ENCODE measurements around the gene FOXO1.

Gene FOXO1

DNA sequence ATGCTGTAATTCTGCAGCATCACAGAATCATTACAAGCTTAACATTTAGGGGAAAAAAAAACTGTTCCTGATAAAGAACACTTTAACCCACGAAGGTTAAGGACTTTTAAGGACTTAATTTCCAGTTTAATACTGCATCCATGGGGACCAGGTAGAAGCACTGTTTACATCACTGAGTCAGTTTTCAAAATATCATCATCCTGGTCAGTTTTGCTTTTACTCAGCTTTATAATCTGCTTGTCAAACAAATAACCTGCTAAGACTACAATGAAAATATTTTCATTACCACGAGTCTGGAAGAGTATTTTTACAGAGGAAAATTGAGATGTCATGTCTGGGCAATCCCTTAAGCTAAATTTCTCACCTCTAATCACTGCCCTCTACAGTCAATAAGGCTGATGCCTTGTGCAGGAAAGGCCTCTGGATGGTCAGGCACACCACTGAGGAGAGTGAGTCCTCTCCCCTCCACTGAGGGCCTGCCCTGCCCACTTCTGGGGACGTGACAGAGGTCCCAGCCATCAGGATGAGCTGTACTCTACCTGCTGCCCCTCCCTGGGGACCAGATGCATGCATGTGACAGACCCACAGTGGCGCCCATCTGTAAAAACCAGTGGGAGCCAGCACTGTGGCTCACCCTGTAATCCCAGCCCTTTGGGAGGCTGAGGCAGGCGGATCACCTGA lies 31.0 kb downstream of the FOXO1 start:
- DNase-seq: no peak

DNA sequence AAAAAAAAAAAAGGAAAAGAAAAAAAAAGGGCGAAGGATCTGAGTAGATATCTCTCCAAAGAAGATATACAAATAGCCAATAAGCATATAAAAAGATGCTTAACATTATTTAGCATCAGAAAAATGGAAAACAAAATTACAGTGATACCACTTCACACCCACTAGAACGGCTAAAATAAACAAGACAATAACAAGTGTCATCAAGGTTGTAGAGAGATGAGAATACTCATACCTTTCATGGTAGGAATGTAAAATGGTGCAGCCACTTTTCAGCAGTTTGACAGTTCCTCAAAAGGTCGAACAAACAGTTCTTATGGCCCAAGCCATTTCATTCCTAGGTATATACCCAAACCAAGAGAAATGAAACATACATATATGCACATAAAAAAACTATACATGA lies 33.5 kb downstream of the FOXO1 start:
- no peak for DNase-seq

DNA sequence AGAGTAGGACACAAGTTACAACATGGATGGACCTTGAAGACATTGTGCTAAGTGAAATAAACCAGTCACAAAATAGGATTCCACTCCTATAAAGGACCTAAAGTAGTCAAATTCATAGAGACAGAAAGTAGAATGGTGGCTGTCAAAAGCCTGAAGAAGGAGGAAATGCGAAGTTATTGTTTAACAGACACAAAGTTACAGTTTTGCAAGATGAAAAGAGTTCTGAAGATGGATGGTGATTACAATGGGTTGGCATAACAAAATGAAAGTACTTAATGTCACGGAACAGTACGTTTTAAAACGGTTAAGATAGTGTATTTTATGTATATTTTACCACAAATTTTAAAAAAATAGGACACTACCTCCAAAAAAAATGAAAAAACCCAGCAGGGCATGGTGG lies 34.8 kb downstream of the FOXO1 start:
- no peak for DNase-seq

DNA sequence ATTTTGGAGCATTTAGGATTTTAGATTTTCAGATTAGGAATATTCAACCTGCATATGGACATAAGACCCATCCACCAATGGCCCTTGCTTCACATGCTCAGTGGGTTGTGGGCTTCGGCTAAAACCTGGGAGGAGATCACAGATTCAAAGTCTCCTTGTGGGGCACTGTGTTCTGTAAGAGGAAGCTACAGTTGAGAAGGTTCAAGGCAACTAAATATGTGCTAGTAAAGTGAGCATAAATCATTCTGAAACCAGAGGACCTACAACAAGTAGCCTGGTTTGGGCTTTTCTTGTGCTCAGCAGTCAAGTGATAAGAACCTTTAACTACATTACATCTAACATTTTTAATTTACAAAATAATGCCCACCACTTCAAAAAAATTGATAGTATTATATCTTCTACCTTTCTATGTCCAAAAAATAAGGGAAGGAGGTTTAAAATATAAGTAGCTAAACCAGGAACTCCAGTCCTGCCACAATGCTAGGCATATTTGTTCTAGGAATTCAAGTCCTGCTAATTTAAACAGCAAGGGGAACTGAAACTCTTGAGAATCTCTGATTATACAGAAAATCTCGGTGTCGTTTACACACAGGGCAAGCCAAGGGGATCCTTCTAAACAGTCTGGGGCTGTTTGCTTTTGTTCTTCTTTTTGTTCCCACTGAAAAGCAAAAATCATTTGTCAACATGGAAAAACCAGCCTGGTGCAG lies 36.6 kb downstream of the FOXO1 start:
- DNase-seq: peak; percentile 7

DNA sequence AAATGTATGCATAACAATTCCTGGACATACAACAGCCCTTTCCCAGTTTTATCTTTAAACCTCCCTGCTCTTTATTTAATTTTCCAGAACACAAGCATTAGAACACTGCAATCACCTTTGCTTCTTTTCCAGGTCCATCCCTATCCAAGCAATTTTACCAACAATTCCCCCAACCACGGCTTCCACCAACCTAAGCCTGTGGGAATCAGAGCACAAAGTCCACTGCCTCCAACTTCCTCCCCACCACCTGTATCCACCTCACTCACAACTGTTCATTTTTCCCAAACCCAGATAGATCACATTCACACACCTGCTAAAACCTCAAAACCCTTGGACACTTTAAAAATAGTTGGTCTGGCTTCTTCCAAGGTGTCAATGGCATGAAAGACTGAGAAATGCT lies 39.5 kb downstream of the FOXO1 start:
- no peak for DNase-seq

DNA sequence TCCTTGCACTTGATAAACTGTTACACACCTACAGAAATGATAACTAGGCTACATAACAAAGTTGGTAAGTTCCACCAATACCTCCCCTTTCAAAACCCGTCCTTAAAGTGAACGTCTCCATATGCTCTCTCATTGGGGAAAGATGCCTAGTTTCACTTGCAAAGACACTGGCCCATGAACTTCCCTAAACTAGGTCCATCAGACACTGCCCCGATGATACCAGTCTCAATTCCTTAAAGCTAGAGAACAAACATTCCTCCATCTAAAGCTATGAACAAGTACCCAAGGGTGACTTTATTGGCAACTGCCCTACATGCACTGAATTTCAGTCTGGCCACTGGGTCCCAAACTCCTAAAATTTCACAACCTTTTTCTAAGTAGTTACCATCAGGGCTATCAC lies 39.9 kb downstream of the FOXO1 start:
- no peak for DNase-seq

DNA sequence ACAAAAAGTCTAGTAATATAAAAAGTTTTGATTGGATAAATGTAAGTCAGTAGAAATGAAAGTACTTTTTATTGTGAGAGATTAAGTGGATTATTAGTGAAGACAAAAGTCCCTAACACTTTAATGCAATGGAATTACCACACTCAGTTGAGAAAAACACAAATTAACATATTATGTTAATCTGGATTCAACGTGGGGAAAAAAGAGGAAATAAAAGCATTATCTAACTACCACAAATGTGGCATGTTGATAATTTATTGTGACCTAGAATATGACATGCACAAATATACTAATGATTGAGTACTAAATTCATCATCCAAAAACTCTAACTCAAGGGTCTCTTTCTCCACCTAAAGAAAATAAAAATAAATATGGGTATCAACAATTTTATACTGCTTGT lies 41.5 kb downstream of the FOXO1 start:
- DNase-seq: peak; percentile 50

DNA sequence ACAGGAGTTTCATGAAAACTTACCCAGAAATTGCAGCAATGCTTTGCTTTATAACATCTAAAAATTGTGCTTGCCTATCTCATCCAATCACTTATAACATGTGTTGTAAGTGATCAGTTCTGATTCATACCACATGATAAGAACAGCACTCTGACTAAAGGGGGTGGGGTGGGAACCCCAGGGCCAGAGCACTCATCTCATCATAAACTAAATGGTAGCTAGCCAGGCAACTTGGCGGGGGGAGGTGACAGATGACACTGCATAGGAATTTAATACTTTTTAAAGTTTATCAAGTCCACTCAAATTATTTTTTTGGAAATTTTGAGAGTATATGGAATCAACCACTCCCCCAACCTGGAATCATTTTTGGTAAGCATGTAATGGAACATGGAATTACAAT lies 42.1 kb downstream of the FOXO1 start:
- DNase-seq: peak; percentile 39

DNA sequence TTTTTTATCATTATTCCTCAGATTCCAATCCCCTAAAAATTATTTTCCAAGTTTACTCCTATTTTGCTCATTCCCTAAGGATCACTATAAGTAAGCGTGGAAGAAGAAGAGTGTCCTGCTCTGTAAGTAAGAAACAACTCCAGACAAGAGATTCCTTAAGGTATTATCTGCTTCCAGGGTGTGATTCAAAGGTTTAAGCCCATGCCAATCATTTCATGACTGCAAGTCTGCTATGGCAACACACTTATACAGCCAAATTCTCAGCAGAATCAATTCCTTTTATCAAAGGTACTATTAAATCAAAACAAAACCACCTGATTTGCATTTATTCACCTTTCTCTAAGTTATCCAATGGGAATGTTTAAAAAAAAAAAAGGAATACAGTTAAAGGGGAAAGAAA lies 43.7 kb downstream of the FOXO1 start:
- DNase-seq: no peak

DNA sequence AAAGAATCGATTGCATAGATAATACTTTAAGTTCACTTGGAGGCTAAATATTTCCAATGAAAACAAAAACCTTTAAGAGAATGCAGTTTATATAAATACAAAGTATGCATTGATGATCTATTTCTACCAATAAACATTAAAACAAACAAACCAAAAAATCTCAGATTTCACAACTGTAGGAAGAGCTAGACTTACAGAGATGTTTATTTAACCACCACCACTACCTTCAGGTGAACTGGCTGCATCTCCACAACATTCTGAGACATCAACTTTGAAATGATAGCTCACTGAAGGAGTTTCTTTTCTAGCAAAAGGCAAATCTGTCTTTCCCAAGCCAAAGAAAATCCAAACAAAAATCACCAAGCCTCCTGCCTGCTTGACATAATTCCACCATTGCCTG lies 44.2 kb downstream of the FOXO1 start:
- no peak for DNase-seq

DNA sequence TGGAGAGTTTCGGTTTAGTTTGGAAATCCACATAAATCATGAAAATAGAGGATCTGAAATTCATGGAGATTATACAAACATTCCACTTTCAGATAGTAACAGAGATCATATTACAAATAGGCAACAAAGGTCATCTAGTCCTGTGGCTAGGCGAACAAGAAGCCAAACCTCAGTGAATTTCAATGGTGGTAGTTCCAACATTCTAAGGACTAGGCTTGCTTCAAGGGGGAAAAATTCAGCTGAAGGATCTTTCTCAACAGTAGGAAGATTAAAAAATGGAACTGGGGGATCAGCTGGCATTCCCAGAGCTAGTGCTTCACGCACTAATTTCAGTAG lies 47.0 kb downstream of the FOXO1 start:
- DNase-seq: no peak

DNA sequence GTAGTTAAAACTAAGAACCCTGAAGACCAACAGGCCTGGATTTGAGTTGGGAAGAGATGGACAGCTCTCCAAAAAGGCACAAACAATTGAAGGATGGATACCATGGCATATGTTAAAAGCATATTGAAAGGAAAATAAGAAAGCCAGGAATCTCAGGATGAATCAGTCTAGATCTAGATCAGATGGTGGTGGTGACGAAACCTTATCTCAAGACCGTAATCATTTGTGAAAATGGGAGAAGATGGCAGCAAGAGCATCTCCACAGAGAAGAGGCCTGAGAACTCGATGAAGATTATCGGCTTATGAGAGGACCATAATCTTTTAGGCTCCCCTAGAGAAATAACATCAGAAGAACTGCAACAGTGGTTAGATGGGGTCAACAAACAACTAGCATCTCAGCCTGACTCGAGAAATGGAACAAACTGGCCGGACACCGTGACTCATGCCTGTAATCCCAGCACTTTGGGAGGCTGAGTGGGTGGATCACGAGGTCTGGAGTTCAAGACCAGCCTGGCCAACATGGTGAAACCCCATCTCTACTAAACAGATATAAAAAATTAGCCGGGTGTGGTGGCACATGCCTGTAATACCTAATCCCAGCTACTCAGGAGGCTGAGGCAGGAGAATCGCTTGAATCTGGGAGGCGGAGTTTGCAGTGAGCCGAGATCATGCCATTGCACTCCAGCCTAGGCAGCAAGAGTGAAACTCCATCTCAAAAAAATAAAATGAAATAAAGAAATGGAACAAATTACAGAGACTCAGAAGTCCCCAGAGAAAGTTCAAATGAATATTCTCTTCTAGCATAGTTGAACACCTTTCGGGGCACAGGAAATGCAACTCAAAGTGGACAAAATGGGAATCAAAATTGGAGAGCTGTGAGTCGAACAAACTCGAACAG lies 47.6 kb downstream of the FOXO1 start:
- no peak for DNase-seq

DNA sequence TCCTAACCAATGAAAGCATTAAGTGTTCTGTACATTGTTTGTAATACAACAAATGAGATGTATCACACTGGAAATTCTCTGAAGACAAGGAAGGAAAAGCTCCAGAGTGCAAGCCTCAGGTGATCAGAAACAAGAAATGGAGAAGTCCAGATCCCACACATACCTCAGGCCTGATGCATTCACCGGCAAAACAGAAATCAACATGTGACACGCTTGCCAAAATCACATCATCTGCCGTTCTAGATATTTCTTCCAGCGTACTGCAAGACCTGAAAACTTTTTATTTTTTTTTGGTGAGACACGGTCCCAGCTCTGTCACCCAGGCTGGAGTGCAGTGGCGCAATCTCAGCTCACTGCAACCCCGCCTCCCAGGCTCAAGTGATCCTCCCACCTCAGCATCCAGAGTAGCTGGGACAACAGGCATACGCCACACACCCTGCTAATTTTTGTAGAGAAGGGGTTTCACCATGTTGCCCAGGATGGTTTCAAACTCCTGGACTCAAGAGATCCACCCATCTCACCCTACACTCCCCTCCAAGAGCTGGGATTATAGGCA lies 48.6 kb downstream of the FOXO1 start:
- no peak for DNase-seq

DNA sequence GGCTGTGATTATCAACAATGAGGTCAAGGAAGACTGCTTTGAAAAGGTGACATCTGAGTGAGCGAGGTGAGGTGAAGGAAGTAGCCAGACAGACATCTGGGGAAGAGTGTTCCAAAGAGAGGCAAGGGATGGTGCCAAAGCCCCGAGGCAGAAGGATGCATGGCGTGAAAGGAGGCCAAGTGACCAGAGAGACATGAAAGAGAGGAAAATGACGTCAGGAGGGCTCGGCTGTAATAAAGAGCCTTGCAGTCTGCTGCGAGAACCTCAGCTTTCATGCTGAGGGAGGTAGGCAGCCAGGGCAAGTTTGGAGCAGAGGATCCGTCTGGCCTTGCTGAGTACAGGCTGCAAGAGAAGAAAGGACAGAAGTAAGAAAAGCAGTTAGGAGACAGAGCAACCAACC lies 50.8 kb downstream of the FOXO1 start:
- DNase-seq: no peak

DNA sequence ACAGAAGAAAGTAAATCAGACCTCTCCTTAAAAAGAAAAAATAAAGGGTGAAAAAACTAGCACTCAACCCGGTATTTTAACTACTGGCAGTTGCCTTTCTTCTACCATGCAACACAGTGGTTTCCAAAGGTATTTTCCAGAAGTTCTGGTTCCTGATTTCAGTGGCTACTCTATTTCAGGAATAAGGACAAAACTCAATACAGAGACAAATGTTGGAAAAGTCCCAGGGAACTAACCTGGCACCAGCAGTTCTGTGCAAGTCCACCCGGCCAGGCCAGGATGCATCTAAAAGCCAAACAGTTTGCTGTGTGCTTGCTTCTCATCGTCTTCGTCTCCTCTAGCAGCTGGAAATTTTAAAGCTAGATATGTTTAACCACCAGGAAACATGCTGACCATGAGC lies 52.5 kb downstream of the FOXO1 start:
- no peak for DNase-seq

DNA sequence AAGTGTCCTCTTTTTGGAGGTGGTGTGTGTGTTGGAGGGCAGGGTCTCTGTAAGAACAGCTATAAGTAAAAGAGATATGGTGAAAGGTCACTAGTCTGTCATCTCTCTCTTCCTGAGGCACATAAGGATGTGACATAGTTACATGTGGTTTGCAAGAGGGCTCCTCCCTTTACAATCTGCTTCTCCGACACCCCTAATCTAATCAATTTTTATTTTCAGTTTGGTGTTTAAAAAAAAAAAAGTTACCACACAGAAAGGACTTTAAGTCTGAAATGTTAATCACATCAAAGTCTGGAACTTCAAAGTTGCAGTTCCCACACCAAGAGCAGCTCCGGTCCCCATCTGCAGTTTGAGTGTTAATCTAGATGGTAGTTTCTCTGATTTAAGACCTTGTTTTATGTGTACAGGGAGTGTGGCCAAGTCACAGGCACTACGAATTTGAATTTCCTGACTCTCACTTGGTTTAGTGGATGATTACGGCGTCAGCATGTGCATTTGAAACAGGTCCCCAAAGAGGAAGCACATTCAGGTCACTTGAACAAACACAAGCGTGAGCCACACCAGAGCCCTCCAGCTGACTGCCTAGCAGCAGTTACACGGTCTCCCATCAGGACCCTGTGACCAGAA lies 53.1 kb downstream of the FOXO1 start:
- DNase-seq: peak; percentile 51

DNA sequence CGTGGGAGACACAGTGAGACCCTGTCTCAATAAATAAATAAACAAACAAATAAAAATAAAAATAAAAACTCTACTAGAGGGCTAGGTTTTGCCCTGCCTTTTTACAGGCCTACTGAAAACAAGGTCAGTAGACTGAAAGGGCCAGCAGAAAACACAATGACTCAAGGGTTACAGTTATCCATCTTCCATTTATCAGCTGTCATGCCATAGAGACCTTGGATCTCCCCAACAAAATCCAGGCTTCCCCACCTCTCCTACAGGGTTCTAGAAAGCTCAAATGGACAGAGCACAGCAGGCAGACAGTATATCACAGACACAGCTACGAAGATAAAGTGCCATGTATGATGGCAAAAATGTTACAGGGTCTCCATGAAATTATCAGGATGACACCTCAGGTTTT lies 54.4 kb downstream of the FOXO1 start:
- no peak for DNase-seq

DNA sequence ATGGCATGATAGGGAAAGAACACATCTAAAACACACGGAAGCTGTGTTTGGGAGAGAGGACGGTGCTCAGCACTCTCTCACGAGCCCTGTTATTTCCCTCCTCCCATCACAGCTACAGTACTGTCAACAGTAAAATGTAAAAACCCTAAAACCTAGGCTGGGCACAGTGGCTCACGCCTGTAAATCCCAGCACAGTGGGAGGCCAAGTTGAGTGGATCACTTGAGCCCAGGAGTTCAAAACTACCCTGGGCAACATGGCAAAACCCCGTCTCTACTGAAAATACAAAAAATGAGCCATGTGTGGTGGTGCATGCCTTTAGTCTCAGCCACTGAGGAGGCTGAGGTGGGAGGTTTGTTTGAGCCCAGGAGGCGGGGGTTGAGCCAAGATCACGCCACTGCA lies 54.8 kb downstream of the FOXO1 start:
- no peak for DNase-seq

DNA sequence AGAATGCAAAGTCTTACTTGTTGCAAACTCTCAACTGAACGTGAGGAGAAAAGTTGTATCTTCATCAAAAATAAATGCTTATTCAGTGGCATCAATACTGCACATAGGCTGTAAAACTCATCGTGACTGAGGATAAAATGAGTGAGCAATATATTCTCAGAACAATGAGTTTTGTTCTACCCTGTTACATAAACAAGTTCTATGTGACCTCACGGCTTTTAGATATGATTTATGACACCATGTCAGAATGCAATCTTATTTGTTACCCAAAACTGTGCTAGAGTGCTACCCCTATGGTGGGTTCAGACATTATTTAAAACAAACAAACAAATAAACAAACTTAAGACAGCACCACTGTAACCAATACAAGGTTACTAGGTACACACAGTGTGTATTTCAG lies 55.4 kb downstream of the FOXO1 start:
- DNase-seq: no peak

DNA sequence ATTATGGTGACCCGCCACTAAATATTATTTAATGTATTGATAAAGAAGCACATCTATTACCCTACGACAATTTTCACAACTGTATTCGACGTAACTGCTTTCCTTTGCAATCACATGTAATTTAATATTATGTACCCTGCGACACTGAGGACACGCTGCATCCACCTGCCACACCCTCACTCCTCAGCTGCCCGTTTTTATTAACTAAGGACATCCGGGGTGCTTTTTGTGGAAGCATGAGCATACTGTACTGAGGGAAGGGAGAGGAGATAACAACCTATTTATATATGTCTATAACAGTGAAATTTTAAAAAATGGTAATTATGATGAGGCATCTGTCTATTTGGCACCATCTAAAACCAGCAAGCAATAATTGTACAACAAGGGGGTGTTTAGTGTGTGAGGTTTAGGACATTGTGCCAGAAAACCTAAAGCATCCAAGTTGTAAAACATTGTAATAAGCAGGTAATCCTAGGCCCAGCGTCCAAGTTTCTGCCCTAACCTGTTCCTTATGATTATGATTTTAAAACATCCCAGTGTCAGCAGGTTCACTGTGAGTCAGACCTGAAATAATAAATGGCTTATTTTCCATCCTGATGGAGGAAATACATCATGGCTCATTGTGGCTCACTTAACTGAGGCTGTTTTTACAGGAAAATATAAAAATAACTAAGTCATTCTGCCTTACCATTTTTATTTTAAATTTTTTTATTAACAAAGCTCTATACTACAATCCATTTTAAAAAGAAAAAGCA lies 56.3 kb downstream of the FOXO1 start:
- no peak for DNase-seq

DNA sequence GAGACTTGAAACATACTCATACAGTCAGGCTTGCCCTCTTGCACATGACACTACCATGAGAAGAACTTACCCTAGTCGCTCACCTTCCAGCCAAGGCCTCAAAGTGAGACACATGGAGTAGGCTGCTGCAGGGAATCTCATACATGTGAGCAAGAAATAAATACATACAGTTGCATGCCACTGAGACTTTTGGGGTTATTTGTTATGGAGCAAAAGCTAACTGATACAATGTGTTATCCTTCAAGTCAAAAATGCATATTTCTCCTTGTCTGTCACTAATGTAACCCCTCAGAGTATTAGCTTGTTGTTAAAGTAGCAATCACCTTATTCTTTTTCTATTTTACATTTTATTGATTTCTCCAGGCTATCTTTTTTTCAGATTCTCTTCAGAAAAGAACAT lies 58.1 kb downstream of the FOXO1 start:
- DNase-seq: no peak

DNA sequence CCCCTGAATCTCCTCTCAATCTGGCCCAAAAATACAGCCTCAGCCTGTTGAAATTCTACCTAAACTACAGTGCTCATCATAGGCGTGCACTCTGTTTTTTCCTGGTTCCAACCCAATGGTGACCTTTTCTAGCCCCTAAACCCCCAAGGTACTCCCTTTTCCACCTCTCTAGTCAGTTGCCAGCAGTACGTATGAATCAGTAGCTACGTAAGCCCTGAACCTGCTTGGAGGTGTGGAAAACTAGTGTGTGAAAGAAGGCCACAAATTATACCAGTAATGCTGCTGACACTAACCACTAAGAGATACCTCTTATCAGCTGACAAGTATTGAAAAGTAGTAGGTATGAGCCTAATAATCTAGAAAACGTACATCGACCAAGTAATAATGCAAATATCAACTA lies 60.9 kb downstream of the FOXO1 start:
- no peak for DNase-seq

DNA sequence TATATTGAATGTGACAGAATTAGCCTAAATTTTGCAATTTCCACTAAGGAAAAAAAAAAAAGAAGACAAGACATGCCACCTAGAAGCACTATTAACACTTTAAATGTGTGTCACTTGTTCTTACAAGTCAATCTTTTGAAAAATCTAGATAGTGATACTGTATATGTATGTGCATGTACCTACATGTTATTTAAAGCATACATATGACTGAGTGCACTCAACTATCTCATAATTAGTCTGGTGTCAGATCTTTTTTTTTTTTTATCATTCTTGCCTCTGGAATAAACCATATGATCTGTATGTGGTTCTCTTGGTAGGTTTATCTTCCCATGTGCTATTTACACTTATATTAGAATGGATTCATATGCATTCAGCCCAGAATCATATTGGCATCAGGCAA lies 62.3 kb downstream of the FOXO1 start:
- no peak for DNase-seq
